ENCODE measurements around the gene NXF1. TPM values are rescaled to one million over a fixed set of nuclear protein-coding genes. Genes with fewer than 3 reads are reported as not detected.

The NXF1 gene
- total RNA-seq, 1 experiment from 2014 or later, result 69.0 TPM

- Histone ChIP-seq H3K18ac (ENCODE audit: insufficient read length, low read depth, low read length) (no peak overlapping the region), H3K4me2 (ENCODE audit: insufficient read depth, insufficient read length, low read length) (no peak overlapping the region), H3K23me2 (ENCODE audit: insufficient read length, low read depth, low read length, poor library complexity, severe bottlenecking) (peaks cover 3% of the 10 kb centered on the region), H4K8ac (replicated peaks; ENCODE audit: insufficient read length, low read depth, low read length) (no peak overlapping the region), H4K5ac (ENCODE audit: insufficient read length, low read depth, low read length) (no peak overlapping the region), H3K79me2 (ENCODE audit: insufficient read depth, low read length) (peaks cover 3% of the 10 kb centered on the region; the same call in 1 of the 2 replicates), H3K27ac (ENCODE audit: insufficient read length, low read depth, low read length) (no peak overlapping the region), H3K9ac (ENCODE audit: extremely low read depth, insufficient read length, low read length) (no peak overlapping the region), H4K20me1 (ENCODE audit: control insufficient read depth, insufficient read depth, insufficient read length) (no peaks in the 10 kb centered on the region), H2BK5ac (ENCODE audit: insufficient read length, low read length) (no peak overlapping the region), H2AFZ (ENCODE audit: low read length) (no peak overlapping the region), H3K4me1 (ENCODE audit: insufficient read depth, low read length) (no peaks in the 10 kb centered on the region), H3T11ph (ENCODE audit: low read length) (no peak overlapping the region), H2BK20ac (ENCODE audit: low read depth, low read length, poor library complexity, severe bottlenecking) (no peak overlapping the region), H3K56ac (ENCODE audit: insufficient read length, low read depth, low read length) (no peak overlapping the region), H4K91ac (ENCODE audit: insufficient read length, low read depth, low read length) (no peak overlapping the region), H3K23ac (ENCODE audit: insufficient read length, low read depth, low read length) (no peak overlapping the region), H3K4ac (ENCODE audit: low read depth, low read length) (no peak overlapping the region), H2BK120ac (ENCODE audit: low read depth, low read length, poor library complexity, severe bottlenecking) (no peak overlapping the region), H3K9me3 (ENCODE audit: control insufficient read depth, low read depth, low read length) (no peaks in the 10 kb centered on the region), H2BK15ac (ENCODE audit: low read depth, low read length) (no peak overlapping the region), H3K27me3 (ENCODE audit: insufficient read depth, low read length) (no peaks in the 10 kb centered on the region), H3K14ac (ENCODE audit: insufficient read depth, low read length) (no peak overlapping the region), H3K79me1 (ENCODE audit: insufficient read depth, low read depth, low read length, poor library complexity, severe bottlenecking) (no peaks in the 10 kb centered on the region), H2AK5ac (ENCODE audit: insufficient read length, low read length) (no peak overlapping the region), H2BK12ac (ENCODE audit: insufficient read length, low read depth, low read length) (no peak overlapping the region)
- Mint-ChIP-seq H3K9me3 (no peaks in the 10 kb centered on the region), H3K27ac (peak overlapping the region in 1 of 3 experiments; percentile 41; a peak in 2 of 7 replicates), H3K36me3 (ENCODE audit: insufficient read depth in 1 of 3, low read depth in 3 of 3) (peaks cover 37 to 71% (median 60%) of the 10 kb centered on the region in 3 experiments), H3K4me1 (no peaks in the 10 kb centered on the region), H3K27me3 (ENCODE audit: low read depth) (no peaks in the 10 kb centered on the region), H3K4me3 (no peak overlapping the region)
- TF ChIP-seq CTCF (conservative IDR thresholded peaks at IDR 0.05), result no peak
- no CpG with 5 or more reads among the region's 2 CpGs for WGBS (ENCODE audit: extremely low coverage, insufficient read length, low lambda C conversion rate)
- DNase-seq, result no peak
These were observed 27.9 kb downstream of the NXF1 start for GRCh38 chr11:62777389-62777788.
